HepG2 (cell line): ENCODE results near the gene RABL6. TPM values are rescaled to one million over a fixed set of nuclear protein-coding genes. Genes with fewer than 3 reads are reported as not detected.

Experiments used
- ATF3 ChIP-seq: sonication (generic); formaldehyde crosslinking; IDR thresholded peaks from 2 replicates; pipeline ENCODE4 v1.4.0; 2020; ENCODE audit warnings: missing genetic modification reagents
- ETV5 ChIP-seq: IDR thresholded peaks from 2 replicates; pipeline ENCODE4 v1.6.1; 2018; ENCODE audit warnings: missing biosample characterization, missing genetic modification reagents, inconsistent platforms, borderline replicate concordance
- FOXO1 ChIP-seq: sonication (generic); formaldehyde crosslinking; IDR thresholded peaks from 2 replicates; pipeline ENCODE4 v1.4.0; 2020; ENCODE audit warnings: missing genetic modification reagents
- IRF1 ChIP-seq: sonication (generic); formaldehyde crosslinking; IDR thresholded peaks from 2 replicates; pipeline ENCODE4 v1.4.0; 2020; ENCODE audit warnings: low read depth, mild to moderate bottlenecking, missing genetic modification reagents
- LCORL ChIP-seq, 2 experiments: fragments of 450-650 bp in 1 of 2; sonication (generic) in 1 of 2; formaldehyde crosslinking in 1 of 2; IDR thresholded peaks; 2 replicates each; pipeline versions ENCODE4 v1.5.0 to v1.6.1; 2017 to 2020; ENCODE audit warnings: antibody characterized with exemption in 1 of 2, missing genetic modification reagents in 1 of 2
- MXD4 ChIP-seq: IDR thresholded peaks from 2 replicates; pipeline ENCODE4 v1.6.1; 2016; ENCODE audit warnings: mild to moderate bottlenecking, missing biosample characterization, missing genetic modification reagents
- NFYB ChIP-seq: sonication (generic); formaldehyde crosslinking; IDR thresholded peaks from 2 replicates; pipeline ENCODE4 v1.4.0; 2020; ENCODE audit warnings: missing genetic modification reagents
- ONECUT2 ChIP-seq: sonication (generic); formaldehyde crosslinking; IDR thresholded peaks from 2 replicates; pipeline ENCODE4 v1.4.0; 2020; ENCODE audit warnings: missing genetic modification reagents
- PATZ1 ChIP-seq: sonication (generic); formaldehyde crosslinking; IDR thresholded peaks from 2 replicates; pipeline ENCODE4 v1.4.0; 2020; ENCODE audit warnings: missing genetic modification reagents
- POLR2G ChIP-seq: fragments of 200-400 bp; formaldehyde crosslinking; IDR thresholded peaks from 2 replicates; pipeline ENCODE4 v1.6.1; 2018; ENCODE audit warnings: mild to moderate bottlenecking, low read depth, low read length, moderate library complexity
- RXRB ChIP-seq: IDR thresholded peaks from 2 replicates; pipeline ENCODE4 v1.6.1; 2016; ENCODE audit warnings: borderline replicate concordance, missing genetic modification reagents, missing compliant biosample characterization
- SOX13 ChIP-seq, 3 experiments: fragments of 450-650 bp in 1 of 3; sonication (generic) in 1 of 3; formaldehyde crosslinking in 1 of 3; IDR thresholded peaks in 2 of 3; conservative IDR thresholded peaks in 1 of 3; 2 replicates each; pipeline versions ENCODE4 v1.5.0 to v1.6.1; 2016 to 2020; ENCODE audit warnings: antibody characterized with exemption in 1 of 3, mild to moderate bottlenecking in 1 of 3, missing compliant biosample characterization in 1 of 3, missing genetic modification reagents in 1 of 3, moderate library complexity in 1 of 3
- SP5 ChIP-seq: IDR thresholded peaks from 2 replicates; pipeline ENCODE4 v1.6.1; 2016; ENCODE audit warnings: low read depth, borderline replicate concordance
- STAT5B ChIP-seq: sonication (generic); formaldehyde crosslinking; IDR thresholded peaks from 2 replicates; pipeline ENCODE4 v1.4.0; 2020; ENCODE audit warnings: missing genetic modification reagents
- TCF7 ChIP-seq: sonication (generic); IDR thresholded peaks from 2 replicates; pipeline ENCODE4 v1.6.1; 2016; ENCODE audit warnings: antibody characterized with exemption, low read depth
- ZFP91 ChIP-seq: sonication (generic); formaldehyde crosslinking; IDR thresholded peaks from 2 replicates; pipeline ENCODE4 v1.9.0; 2022; ENCODE audit warnings: missing genetic modification reagents, mild to moderate bottlenecking, borderline replicate concordance
- ZGPAT ChIP-seq: IDR thresholded peaks from 2 replicates; pipeline ENCODE4 v1.6.1; 2016; ENCODE audit warnings: mild to moderate bottlenecking
- ZNF503 ChIP-seq: sonication (generic); formaldehyde crosslinking; IDR thresholded peaks from 2 replicates; pipeline ENCODE4 v1.4.0; 2020; ENCODE audit warnings: missing genetic modification reagents
- polyA plus RNA-seq, 8 experiments: library from polyadenylated mRNA; depleted of rRNA in 3 of 8; stranded (reverse) in 7 of 8; unstranded in 1 of 8; fragments of >200 nt; fragmentation: Illumina TruSeq in 4 of 8; extraction: Trizol in 4 of 8; gene quantifications; 2 replicates each; pipeline versions ENCODE4 v1.2.1 to v1.2.3, GENCODE V29; 2011 to 2016; ENCODE audit warnings: low read depth in 4 of 8, missing spikeins in 1 of 8, mixed read lengths in 1 of 8; ENCODE audit not compliant: insufficient read depth in 1 of 8
- total RNA-seq, 5 experiments: library from RNA; depleted of rRNA; stranded (reverse); fragments of >200 nt; fragmentation: Illumina TruSeq; extraction: Trizol; gene quantifications; 2 replicates each; pipeline ENCODE4 v1.2.3, GENCODE V29; 2016; ENCODE audit warnings: low read depth in 1 of 5
- TF ChIP-seq, protein P1 (sequence below): sonication (generic); formaldehyde crosslinking; IDR thresholded peaks from 2 replicates; pipeline ENCODE4 v1.8.0; 2022; ENCODE audit warnings: mild to moderate bottlenecking, missing genetic modification reagents, borderline replicate concordance

Gene RABL6
- total and polyA plus RNA-seq, 2 of the 13 experiments (the other 11 are each of a cell fraction or from before 2014, with no cell fraction given): 81.5 to 125 TPM

DNA sequence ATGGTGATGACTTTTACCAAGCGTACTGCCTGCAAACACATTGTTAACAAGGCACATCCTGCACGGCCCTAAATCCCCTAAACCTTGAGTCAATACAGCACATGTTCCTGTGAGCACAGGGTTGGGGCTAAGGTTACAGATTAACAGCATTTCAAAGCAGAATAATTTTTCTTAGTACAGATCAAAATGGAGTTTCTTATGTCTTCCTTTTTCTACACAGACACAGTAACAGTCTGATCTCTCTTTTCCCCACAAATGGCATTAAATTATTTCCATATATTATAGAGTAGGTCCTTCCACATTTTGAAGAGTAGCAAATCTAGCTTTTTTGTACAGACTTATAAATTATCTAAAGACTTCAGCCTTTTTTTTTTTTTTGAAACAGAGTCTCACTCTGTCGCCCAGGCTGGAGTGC is 18.2 kb upstream of the RABL6 start (continued):
- TF ChIP-seq IRF1 (CRISPR knock-in tag) (no peak), LCORL (IDR thresholded peaks at IDR 0.05) (peak; percentile 12; the same call in 1 of the 2 replicates), LCORL (CRISPR knock-in tag; IDR thresholded peaks at IDR 0.05) (no peak), PATZ1 (CRISPR knock-in tag) (peak; percentile 47), POLR2G (0 out of 2 replicates have a peak, but pooled peaks have one; percentile 45), TCF7 (peak; percentile 76), NFYB (CRISPR knock-in tag) (no peak), ETV5 (CRISPR knock-in tag) (peak; percentile 66), SP5 (peak; percentile 32; the same call in 1 of the 2 replicates), ZGPAT (CRISPR knock-in tag) (0 out of 2 replicates have a peak, but pooled peaks have one; percentile 5), FOXO1 (CRISPR knock-in tag) (peak; percentile 51; the same call in 1 of the 2 replicates), MXD4 (CRISPR knock-in tag) (0 out of 2 replicates have a peak, but pooled peaks have one; percentile 32), SOX13 (IDR thresholded peaks at IDR 0.05) (no peak), SOX13 (CRISPR knock-in tag; conservative IDR thresholded peaks at IDR 0.05 in 1 of 2, IDR thresholded peaks at IDR 0.05 in 1 of 2) (peak in 1 of 2 experiments; percentile 62; a peak in 2 of 4 replicates), ZNF503 (CRISPR knock-in tag) (no peak), ZFP91 (CRISPR knock-in tag) (peak; percentile 21; the same call in 1 of the 2 replicates), ONECUT2 (no peak), RXRB (CRISPR knock-in tag) (peak; percentile 4; the same call in 1 of the 2 replicates), STAT5B (0 out of 2 replicates have a peak, but pooled peaks have one; percentile 20), ATF3 (CRISPR knock-in tag) (no peak)
- TF ChIP-seq, protein P1, sequence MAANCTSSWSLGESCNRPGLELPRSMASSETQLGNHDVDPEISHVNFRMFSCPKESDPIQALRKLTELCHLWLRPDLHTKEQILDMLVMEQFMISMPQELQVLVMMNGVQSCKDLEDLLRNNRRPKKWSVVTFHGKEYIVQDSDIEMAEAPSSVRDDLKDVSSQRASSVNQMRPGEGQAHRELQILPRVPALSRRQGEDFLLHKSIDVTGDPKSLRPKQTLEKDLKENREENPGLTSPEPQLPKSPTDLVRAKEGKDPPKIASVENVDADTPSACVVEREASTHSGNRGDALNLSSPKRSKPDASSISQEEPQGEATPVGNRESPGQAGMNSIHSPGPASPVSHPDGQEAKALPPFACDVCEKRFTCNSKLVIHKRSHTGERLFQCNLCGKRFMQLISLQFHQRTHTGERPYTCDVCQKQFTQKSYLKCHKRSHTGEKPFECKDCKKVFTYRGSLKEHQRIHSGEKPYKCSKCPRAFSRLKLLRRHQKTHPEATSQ (CRISPR knock-in tag): 0 out of 2 replicates have a peak, but pooled peaks have one; percentile 42
